ENCODE measurements around the gene PDLIM4.

The PDLIM4 gene

DNA sequence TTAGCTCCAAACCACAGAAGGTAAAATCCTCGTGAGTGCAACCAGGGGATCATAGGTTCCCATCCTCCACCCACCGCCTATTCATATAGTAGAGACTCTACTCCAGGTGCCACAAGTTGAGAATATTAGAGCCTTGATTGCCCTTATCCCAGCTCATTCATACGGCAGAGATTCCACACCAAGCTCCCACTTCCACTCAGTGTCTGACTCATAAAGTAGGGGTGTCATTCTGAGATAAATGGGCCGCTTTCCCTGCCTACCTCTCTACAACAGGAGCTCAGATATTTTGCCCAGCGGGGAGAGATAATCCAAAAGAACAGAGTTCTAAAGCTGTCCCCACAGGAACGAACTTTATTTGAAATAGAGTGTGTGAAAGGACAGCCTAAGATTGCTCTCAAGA lies 46.1 kb downstream of the PDLIM4 start:
- no peak for DNase-seq (ENCODE audit: low read depth in 3 of 3, low spot score in 1 of 3)

DNA sequence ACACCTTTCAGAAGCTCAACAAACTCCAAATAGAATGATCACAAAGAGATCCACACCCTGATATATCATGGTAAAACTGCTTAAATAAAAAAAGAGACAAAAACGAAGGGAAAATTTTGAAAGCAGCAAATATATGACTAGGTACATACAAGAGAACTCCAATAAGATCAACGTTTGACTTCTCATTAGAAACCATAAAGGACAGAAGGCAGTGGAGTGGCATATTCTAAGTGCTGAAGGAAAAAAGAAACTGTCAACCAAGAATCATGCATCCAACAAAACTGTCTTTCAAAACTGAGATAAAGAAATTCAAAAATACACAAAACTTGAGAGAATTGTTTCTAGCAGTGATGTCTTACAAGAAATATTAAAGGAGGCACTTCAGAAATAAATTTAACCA lies 47.9 kb downstream of the PDLIM4 start:
- DNase-seq (ENCODE audit: low read depth in 3 of 3, low spot score in 1 of 3), result no peak

DNA sequence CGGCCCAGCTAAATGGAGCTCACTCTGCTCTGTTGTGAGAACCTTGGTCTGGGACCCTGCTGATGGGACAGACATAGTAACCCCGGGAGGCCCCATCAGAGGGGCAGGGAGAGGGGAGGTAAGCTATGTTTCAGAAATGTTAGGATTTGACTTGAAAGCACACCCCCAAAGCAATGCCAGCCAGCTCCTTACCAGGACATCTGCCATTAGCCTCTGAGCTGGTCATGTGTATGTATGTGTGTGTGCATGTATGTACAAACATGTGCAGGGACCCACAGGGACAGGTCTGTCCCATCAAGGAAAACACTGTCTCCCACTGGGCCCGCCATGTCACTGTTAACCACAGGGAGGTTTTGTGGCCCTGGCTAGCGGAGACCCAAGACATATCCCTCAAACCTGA lies 51.2 kb downstream of the PDLIM4 start:
- DNase-seq (ENCODE audit: low read depth in 3 of 3, low spot score in 1 of 3), result no peak

DNA sequence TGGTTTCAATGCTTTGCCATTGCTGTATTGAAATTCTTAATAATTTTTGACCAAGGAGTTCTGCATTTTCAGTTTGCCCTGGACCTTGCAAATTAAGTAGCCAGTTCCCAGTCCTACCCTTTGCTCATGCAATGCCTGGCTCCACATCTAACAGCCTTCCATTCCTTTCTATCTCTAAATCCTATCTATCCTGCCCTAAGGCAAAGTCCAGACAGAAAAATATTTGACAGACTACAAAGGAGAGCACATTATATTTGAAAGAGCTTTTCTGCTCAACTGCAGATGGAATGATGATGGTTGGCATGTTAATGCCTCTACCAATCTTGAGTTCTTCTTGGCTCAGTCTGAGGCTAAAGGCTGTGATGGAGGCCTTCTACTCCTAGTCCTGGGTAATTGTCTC lies 52.2 kb downstream of the PDLIM4 start:
- no peak for DNase-seq (ENCODE audit: low read depth in 3 of 3, low spot score in 1 of 3)

DNA sequence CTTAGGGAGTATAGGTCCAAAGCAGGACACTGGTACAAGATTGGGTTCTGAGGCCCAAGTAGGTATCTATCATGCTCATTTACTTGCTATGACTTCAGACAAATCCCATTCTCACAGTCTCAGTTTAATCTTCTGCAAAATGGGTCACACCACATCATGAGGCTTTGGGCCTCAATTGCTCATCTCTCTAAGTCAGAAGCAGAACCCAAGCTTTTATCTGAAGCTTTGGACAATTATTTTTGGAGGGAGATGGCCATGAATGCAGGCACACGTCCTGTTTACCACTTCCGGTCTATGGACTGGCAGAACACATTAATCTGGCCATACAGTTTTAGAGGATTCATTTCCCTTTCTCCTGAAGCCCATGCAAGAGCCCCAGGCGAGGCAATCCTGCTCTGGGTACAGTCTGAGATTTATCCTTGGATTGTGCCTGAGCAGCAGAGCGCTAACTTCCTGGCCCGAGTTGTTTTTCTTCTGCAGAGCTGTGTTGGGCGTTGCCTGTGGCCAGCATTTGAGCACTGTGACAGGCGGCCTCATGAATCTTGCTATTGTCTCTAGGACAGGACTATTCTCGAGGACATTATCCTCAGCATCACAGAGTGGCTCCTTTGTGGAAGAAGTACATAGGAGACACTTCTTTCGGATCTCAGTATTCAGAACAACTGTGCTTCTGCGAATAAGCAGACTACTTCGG lies 52.8 kb downstream of the PDLIM4 start:
- no peak for DNase-seq (ENCODE audit: low read depth in 3 of 3, low spot score in 1 of 3)

DNA sequence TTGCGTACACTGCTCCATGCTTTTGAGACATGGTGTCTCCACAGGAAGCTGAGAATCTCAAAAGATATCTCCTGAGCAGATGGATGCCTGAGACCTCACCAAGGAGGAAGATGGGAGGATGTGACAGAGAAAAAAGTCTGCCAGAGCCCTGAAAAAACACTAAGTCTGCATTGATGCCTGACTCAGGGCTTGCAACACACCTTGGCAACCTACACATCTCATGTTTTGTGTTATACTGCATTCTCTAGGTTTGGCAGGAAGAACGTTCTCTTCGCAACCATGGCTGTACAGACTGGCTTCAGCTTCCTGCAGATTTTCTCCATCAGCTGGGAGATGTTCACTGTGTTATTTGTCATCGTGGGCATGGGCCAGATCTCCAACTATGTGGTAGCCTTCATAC lies 55.9 kb downstream of the PDLIM4 start:
- no peak for DNase-seq (ENCODE audit: low read depth in 3 of 3, low spot score in 1 of 3)

DNA sequence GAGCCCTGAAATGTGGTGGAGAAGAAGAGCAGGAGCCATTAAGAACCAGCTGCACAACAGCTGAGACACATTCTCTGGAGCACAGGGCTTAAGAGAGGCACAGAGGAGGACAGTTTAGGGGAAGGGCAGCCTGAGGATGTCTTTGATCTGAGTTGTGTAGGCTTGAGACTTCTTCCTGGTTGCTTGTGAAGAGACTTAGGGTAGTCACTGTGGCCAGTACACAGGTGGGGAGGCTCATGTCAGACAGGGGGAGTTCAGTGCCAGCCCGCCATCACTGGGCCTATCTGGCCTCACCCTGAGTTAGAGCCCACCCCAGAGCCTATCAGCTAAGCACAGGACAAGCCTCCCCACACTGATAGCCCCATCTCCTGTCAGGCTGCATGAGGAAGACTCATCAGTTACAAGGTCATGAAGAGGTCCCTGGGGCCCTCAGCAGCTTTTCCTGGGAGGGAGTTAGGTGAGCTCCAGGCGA lies 56.5 kb downstream of the PDLIM4 start:
- DNase-seq (ENCODE audit: low read depth in 3 of 3, low spot score in 1 of 3), result no peak

DNA sequence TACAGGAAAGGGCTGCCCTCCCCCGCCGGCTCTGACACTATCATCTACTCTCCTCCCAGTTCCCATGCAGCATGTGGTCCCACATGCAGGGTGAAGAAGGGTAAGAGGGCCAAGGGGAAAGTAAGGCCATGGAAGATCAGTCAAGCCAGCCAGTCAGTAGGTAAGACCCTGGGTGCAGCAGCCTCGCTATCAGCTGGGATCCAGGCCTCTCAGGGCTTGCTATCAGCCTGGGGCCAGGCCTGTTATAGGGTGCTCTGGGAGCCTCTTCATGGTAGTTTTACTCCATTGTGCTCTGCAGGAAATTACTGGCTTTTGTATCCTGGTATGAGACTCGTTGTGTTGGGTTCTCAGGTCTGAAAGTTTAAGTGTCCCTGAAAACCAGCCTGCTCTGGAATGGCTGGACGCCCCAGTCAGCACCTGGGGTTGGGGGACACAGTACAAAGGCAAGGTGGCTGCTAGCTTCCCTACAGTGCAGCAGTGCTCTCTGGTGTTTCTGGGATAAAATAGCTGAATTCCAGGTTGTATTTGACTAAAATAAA lies 58.1 kb downstream of the PDLIM4 start:
- DNase-seq (ENCODE audit: low read depth in 3 of 3, low spot score in 1 of 3), result no peak

DNA sequence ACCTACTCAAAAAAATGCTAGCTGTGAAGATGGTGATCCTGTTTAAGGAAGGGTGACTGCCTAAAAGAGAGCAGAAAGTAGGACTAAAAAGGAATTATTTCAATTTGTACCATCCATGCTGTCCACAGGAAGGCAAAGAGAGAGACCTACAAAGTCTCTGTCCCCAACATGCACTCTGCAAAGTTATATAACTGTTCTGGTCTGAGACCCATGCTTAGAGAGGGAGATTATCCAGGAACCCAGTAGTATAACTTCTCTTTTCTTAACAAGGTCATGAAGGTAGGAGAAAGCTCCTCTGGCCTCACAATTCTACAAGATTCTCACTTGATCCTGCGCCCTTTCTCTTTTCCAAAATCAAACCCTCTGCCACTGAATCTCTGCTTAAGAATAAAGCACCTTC lies 62.5 kb downstream of the PDLIM4 start:
- no peak for DNase-seq (ENCODE audit: low read depth in 3 of 3, low spot score in 1 of 3)

DNA sequence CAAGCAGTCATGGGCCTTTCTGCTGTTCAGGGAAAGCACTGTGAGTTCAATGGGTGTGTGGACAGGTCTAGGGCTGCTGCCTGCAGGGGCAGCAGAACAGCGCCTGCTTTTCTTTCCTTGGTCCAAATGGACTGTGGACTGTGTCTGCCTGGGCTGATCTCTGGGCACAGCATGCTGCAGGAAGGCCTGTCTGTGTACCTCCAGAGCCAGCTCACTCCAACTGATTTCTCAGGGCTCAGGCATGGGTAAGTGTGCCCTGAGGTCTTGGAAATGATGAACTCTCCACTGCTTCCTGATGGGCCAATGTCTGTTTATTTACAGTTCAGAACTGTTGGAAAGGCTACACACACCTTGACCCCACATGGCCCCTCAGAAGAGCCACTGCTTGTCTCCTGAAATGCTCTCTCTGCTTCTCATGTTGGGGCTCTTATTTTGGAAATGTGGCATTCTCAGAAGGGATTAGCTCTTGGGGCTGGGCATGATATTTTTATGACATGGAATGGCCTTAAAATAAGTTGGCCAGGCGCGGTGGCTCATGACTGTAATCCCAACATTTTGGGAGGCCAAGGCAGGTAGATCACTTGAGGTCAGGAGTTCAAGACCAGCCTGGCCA lies 63.7 kb downstream of the PDLIM4 start:
- no peak for DNase-seq (ENCODE audit: low read depth in 3 of 3, low spot score in 1 of 3)

DNA sequence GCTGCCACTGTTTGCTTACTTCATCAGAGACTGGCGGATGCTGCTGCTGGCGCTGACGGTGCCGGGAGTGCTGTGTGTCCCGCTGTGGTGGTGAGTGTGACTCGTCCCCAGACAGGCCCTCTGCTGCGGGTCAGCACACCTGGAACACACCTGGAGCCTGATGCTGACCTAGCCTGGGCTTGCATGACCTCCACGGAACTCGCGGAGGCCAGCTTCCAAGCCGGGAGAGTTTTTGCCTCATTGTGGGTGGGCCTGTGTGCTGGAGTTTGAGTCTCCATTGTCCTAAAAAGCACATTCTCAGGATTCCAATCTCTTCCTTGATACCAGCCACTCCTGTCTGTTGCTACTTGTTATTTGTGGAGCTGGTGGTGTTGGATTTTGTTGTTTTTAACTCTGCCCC lies 64.8 kb downstream of the PDLIM4 start:
- no peak for DNase-seq (ENCODE audit: low read depth in 3 of 3, low spot score in 1 of 3)

Measured in stimulated activated CD4-positive, alpha-beta T cell treated with anti-CD3 and anti-CD28 coated beads, TNF-alpha, amount 100 ng/mL, for 1 hour (primary cell).